Hepatocyte (in vitro differentiated cells): Measurements from ENCODE around the gene AGA. TPM values are rescaled to one million over a fixed set of nuclear protein-coding genes. Genes with fewer than 3 reads are reported as not detected.

Experiments used
- DNase-seq: peaks from one replicate; pipeline ENCODE4 v3.0.0-alpha.2; 2016; ENCODE audit warnings: low spot score
- H2AFZ ChIP-seq: fragments of 200-600 bp; sonication (generic); 2 replicates; pipeline ENCODE4 v1.6.0; 2016; ENCODE audit warnings: antibody characterized with exemption, mild to moderate bottlenecking
- H3K27ac ChIP-seq: fragments of 200-600 bp; sonication (generic); 2 replicates; pipeline ENCODE4 v1.5.1; 2016; ENCODE audit warnings: mild to moderate bottlenecking
- H3K27me3 ChIP-seq: fragments of 200-600 bp; sonication (generic); 2 replicates; pipeline ENCODE4 v1.6.1; 2016
- H3K36me3 ChIP-seq: fragments of 200-600 bp; sonication (generic); replicated peaks from 2 replicates; pipeline ENCODE4 v1.5.1; 2016; ENCODE audit warnings: low read depth; ENCODE audit not compliant: insufficient read depth
- H3K4me1 ChIP-seq: fragments of 200-600 bp; sonication (generic); 2 replicates; pipeline ENCODE4 v1.5.1; 2016; ENCODE audit warnings: mild to moderate bottlenecking, moderate library complexity; ENCODE audit not compliant: insufficient read depth
- H3K4me2 ChIP-seq: fragments of 200-600 bp; sonication (generic); 2 replicates; pipeline ENCODE4 v1.6.0; 2016
- H3K4me3 ChIP-seq: fragments of 200-600 bp; sonication (generic); 2 replicates; pipeline ENCODE4 v1.5.1; 2016; ENCODE audit warnings: mild to moderate bottlenecking
- H3K79me2 ChIP-seq: fragments of 200-600 bp; sonication (generic); 2 replicates; pipeline ENCODE4 v1.6.0; 2017; ENCODE audit warnings: mild to moderate bottlenecking
- H3K9me2 ChIP-seq: fragments of 200-600 bp; sonication (generic); replicated peaks from 2 replicates; pipeline ENCODE4 v1.6.0; 2017; ENCODE audit warnings: mild to moderate bottlenecking; ENCODE audit not compliant: insufficient read depth
- H3K9me3 ChIP-seq: fragments of 200-600 bp; sonication (generic); 2 replicates; pipeline ENCODE4 v1.5.1; 2016; ENCODE audit warnings: low read depth, mild to moderate bottlenecking
- H4K20me1 ChIP-seq: fragments of 200-600 bp; sonication (generic); 2 replicates; pipeline ENCODE4 v1.6.0; 2016; ENCODE audit warnings: mild to moderate bottlenecking; ENCODE audit not compliant: insufficient read depth, poor library complexity, severe bottlenecking
- CTCF ChIP-seq: fragments of 200-600 bp; sonication (generic); IDR thresholded peaks from 2 replicates; pipeline ENCODE4 v1.5.1; 2016; ENCODE audit warnings: antibody characterized with exemption, mild to moderate bottlenecking; ENCODE audit not compliant: poor library complexity
- EZH2 ChIP-seq: fragments of 200-600 bp; sonication (generic); IDR thresholded peaks from 2 replicates; pipeline ENCODE4 v1.6.1; 2016; ENCODE audit warnings: antibody characterized with exemption, mild to moderate bottlenecking, borderline replicate concordance
- EZH2phosphoT487 ChIP-seq: fragments of 200-600 bp; sonication (generic); IDR thresholded peaks from one replicate; pipeline ENCODE4 v1.6.1; 2018; ENCODE audit warnings: antibody characterized with exemption, mild to moderate bottlenecking, low read depth, moderate library complexity; ENCODE audit not compliant: unreplicated experiment, severe bottlenecking
- WGBS: methylation state at CpG from one replicate; pipeline ENCODE4 v1.1.6; 2016; ENCODE audit warnings: low lambda C conversion rate; ENCODE audit errors: missing lambda C conversion rate; 5-methylcytosine and 5-hydroxymethylcytosine counted together
- polyA plus RNA-seq: library from polyadenylated mRNA; unstranded; fragments of >200 nt; fragmentation: Nextera tagmentation; extraction: Ambion mirVana; gene quantifications from 2 replicates; pipeline ENCODE4 v1.2.1, GENCODE V29; 2016
- total RNA-seq: library from RNA; depleted of rRNA; stranded (reverse); fragments of >200 nt; gene quantifications from 2 replicates; pipeline ENCODE4 v1.2.3, GENCODE V29; 2014

The AGA gene
- total and polyA plus RNA-seq, 2 experiments from 2014 or later, result 29.5 to 43.8 TPM

- no peak overlapping the region for H2AFZ ChIP-seq
- H3K9me2 ChIP-seq, result no peaks in the 10 kb centered on the region
- H3K79me2 ChIP-seq, result no peaks in the 10 kb centered on the region
- no peaks in the 10 kb centered on the region for H3K27me3 ChIP-seq
- no peak for DNase-seq
- no peaks in the 10 kb centered on the region for H3K4me1 ChIP-seq
- no peak for TF ChIP-seq CTCF
- no peaks in the 10 kb centered on the region for H3K9me3 ChIP-seq
- H3K36me3 ChIP-seq, result no peaks in the 10 kb centered on the region
- no peak overlapping the region for H3K27ac ChIP-seq
- H3K4me3 ChIP-seq, result no peak overlapping the region
- no peaks in the 10 kb centered on the region for H4K20me1 ChIP-seq
- 91% methylated on average over 1 of the region's 1 CpG for WGBS
- H3K4me2 ChIP-seq, result no peak overlapping the region
These were observed 47.4 kb upstream of the AGA start for GRCh38 chr4:177489471-177490246.

- Histone ChIP-seq H3K9me3 (no peaks in the 10 kb centered on the region), H3K4me2 (no peak overlapping the region), H3K79me2 (no peaks in the 10 kb centered on the region), H3K4me3 (no peak overlapping the region), H2AFZ (no peak overlapping the region), H3K9me2 (no peaks in the 10 kb centered on the region), H3K27me3 (no peaks in the 10 kb centered on the region), H3K36me3 (no peaks in the 10 kb centered on the region), H4K20me1 (no peaks in the 10 kb centered on the region), H3K4me1 (no peaks in the 10 kb centered on the region), H3K27ac (no peak overlapping the region)
- TF ChIP-seq EZH2 (no peak), CTCF (no peak), EZH2phosphoT487 (no peak)
- no peak for DNase-seq
- 76% methylated on average over 1 of the region's 1 CpG for WGBS
These were observed 45.7 kb upstream of the AGA start for GRCh38 chr4:177487977-177488376.

GRCh38 chr4:177485528-177485927, 43.3 kb upstream of the AGA start:
- no peak overlapping the region for H3K4me2 ChIP-seq
- no peaks in the 10 kb centered on the region for H3K36me3 ChIP-seq
- WGBS, result 91% methylated on average over 1 of the region's 1 CpG

More at GRCh38 chr4:177485528-177485927, 43.3 kb upstream of the AGA start:
- no peak overlapping the region for H3K4me3 ChIP-seq
- no peaks in the 10 kb centered on the region for H4K20me1 ChIP-seq
- no peaks in the 10 kb centered on the region for H3K9me2 ChIP-seq
- no peak for TF ChIP-seq EZH2
- TF ChIP-seq CTCF, result no peak
- TF ChIP-seq EZH2phosphoT487, result no peak
- no peak overlapping the region for H2AFZ ChIP-seq
- H3K27me3 ChIP-seq, result no peaks in the 10 kb centered on the region
- H3K27ac ChIP-seq, result no peak overlapping the region
- no peaks in the 10 kb centered on the region for H3K9me3 ChIP-seq
- H3K79me2 ChIP-seq, result no peaks in the 10 kb centered on the region
- DNase-seq, result no peak
- H3K4me1 ChIP-seq, result no peaks in the 10 kb centered on the region
